Measurements from ENCODE around the gene SLC2A4.

SLC2A4 gene

DNA sequence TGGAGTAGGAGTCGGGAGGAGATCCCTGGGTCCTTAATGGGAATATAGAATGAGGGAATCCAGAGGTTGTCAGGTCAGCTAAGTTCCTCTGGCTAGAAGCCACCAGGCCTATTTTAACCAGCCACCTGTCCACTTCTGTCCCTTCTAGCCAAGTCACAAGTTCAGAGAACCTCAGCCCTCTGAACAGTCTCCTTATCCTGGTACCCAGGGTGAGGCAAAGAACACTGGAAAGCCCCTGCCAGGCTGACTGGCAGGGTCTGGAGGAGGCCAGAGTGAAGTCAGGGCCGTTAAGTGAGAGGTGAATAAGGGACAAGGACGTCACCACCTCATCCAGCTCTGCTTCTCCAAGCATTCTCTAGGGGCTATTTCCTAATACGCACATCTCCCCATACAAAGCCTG is 32.7 kb upstream of the SLC2A4 start:
- DNase-seq = no peak

DNA sequence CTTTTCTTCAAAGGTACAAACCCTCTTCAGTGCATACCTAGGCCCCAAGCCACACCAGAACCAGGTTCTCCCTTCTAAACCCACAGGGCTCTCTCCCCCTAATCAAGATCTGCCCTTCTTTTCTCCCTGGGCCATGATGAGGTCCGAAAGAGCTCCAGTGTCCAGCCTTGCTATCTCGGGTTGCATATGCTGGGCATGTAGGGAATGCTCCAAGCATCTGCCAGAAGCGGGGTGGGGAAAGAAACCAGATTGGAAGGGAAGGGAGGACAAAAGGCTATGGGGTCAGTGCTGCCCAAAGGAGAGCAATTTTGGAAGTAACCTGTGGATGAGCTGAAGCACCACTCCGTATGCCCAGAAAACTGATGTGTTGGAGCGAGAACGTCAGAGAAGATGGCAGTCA is 32.3 kb upstream of the SLC2A4 start:
- DNase-seq = no peak

DNA sequence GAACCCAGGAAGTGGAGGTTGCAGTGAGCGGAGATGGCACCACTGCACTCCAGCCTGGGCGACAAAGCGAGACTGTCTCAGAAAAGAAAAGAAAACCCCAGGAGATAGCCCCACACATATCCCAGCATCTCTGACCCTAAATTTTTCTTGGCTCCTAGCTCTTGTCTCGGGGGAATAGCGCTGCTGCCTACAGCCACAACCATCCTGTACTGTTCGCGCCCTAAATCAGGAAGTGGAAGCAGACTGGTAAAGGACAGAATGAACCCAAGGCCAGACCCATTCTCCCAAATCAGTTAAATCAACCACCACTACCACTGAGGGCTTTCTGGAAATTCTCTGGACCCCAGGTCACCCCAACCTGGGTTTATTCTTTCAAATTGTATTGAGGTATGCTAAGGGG is 31.7 kb upstream of the SLC2A4 start:
- DNase-seq = no peak

DNA sequence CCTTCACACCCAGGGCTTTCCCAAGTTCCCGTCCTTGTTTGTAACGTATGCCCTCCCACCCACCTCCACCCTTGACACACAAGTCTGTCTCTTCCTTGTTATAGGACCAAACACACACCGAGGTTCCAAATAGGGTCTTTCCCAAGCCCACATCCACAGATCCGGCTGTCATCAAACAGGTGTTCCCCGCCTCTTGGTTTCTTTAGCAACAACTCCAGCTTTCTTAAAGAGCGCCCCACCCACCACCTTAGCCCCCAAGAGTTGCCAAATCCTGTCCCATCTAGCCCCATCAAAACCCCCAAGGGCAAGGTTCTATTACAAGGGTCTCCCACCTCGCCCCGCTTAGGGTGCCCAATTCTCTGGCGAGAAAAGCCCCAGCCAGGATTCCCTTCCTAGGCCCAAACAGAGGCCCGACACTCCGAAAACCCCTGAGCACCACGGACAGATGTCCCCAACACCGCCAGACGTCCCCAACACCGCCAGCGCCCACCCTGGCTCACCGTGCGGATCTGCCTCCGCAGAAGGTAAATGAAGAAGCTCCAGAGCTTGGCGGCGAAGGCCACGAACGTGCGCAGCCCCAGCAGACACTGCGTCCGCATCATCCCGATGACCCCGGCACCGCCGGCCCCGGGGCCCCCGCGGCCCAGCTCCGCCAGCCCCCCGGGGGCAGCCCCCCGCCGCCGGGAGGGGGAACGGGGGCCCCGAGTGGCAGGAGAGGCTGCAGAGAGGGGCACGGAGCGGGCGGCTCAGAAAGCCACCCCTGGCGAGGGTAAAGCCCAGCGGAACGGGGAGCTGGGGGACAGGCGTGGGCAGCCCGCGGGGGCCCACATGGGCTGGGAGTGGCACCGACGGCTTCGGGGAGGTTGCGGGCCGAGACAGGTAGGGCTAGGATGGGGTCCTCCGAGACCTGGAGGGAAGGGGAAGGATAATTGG is 30.6 kb upstream of the SLC2A4 start:
- DNase-seq = no peak

DNA sequence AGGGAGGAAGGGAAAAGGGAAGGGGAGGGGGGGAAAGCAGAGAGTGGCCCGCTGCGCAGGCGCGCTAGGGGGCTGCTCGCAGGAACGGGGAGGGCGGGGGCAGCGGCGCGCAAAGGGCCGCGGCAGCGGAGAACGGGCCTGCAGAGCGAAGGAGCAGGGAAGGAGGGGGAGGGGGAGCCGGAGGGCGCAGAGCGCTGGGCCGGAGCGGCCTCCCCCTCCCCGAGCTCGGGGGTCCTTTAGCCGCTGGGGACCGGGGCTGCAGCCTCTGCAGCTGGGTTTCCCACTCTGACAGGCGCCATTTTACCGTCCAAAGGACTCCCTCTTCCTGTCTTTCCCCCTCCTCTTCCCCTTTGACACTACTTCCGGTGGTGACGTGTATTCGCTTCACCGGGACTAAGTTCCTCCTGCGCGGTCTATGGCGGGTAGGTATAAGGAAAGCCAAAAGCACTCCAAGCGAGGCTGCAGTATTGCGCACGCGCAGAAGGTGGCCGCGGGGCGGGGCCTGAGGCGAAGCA is 29.8 kb upstream of the SLC2A4 start, which contains the start of gene CTDNEP1:
TSS of gene CTDNEP1 (minus strand) at position 74 of the 515 bp plus-strand sequence. CDS start 438 bp downstream, outside the sequence.
- peak; percentile 83 for DNase-seq

DNA sequence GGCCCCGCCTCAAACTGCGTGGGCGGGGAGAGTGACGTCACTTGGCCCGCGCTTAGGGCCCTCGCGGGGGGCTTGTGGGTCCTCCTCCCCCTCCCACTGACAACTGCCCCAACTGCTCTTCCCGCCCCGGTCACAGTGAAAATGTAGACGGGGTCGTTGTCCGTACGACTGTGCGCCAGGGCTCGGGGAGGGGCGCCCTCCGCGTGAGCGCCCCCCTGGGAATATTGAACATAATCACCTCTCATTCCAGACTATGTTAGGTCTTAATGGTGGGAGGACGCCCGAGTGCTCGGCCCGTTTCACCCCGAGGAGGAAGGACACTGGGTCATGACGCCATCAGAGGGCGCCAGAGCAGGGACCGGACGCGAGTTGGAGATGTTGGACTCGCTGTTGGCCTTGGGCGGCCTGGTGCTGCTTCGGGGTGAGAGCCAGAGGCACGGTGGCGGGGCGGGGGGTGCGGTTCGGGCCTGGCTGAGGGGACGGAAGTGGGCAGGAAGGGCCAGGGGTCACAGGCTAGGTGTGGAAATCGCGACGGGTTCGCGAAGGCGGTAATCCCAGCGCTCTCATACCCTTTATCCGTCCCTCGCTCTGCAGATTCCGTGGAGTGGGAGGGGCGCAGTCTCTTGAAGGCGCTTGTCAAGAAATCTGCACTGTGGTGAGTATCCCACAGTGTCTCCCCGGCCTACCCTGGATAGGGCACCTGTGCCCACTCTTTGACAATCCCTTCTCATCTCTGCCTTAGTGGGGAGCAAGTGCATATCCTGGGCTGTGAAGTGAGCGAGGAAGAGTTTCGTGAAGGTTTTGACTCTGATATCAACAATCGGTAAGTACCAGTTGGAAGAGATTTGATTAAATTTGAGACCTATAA is 29.1 kb upstream of the SLC2A4 start, which contains the start of gene ELP5:
TSS of gene ELP5 (plus strand) at position 40 of the 868 bp plus-strand sequence. CDS start at position 376, 336 bp downstream.
- peak; percentile 62 for DNase-seq

DNA sequence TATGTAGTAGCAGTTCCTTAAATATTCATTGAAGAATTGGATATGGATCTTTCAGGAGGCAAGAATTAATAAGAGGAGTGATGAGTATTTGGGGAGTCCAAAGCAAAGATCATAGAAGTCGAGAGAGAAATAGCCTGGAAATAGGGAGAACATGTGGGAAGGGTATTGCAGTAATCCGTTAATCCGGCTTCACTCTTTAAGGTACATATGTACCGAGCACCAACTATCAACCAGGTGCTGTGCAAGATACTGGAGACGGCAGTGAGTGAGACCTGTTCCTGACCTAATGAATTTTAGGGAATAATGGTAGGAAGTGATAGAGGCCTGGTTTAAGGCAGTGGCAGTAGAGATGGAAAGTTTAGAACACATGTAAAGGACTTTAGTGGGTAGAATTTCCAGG is 28.4 kb upstream of the SLC2A4 start:
- DNase-seq = no peak

DNA sequence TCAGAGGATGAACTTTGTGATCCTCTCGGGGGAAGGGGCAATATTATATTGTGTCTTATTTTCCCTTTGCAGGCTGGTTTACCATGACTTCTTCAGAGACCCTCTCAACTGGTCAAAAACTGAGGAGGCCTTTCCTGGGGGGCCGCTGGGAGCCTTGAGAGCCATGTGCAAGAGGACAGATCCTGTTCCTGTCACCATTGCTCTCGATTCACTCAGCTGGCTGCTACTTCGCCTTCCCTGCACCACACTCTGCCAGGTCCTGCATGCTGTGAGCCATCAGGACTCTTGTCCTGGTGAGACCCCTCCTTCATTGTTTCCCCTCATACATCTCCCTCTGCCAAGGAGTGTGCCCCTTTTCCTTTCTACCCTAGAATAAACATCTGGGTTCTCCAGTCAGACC is 27.0 kb upstream of the SLC2A4 start:
- no peak for DNase-seq

DNA sequence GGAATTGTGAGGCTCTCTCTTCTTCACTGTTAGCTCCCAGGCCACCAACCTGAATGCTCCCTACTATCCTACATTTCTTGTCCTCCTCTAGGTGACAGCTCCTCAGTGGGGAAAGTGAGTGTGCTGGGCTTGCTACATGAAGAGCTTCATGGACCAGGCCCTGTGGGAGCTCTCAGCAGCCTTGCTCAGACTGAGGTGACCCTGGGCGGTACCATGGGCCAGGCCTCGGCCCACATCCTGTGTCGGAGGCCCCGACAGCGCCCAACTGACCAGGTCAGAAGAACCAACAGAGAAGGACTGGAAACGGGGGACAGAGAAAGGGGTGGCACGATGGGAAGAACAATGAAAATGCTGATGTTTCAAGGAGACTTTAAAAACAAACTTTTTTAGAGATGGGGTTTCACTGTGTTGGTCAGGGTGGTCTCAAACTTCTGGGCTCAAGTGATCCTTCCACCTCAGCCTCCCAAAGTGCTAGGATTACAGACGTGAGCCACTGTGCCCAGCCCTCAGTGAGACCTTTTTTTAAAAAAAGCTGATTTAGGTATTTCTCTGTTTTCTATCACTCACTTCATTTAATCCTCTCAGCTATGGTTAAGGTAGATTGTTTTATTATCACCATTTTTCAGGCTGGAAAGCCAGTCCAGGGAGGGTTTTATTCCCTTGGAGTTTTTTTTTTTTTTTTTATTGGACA is 24.6 kb upstream of the SLC2A4 start:
- no peak for DNase-seq

DNA sequence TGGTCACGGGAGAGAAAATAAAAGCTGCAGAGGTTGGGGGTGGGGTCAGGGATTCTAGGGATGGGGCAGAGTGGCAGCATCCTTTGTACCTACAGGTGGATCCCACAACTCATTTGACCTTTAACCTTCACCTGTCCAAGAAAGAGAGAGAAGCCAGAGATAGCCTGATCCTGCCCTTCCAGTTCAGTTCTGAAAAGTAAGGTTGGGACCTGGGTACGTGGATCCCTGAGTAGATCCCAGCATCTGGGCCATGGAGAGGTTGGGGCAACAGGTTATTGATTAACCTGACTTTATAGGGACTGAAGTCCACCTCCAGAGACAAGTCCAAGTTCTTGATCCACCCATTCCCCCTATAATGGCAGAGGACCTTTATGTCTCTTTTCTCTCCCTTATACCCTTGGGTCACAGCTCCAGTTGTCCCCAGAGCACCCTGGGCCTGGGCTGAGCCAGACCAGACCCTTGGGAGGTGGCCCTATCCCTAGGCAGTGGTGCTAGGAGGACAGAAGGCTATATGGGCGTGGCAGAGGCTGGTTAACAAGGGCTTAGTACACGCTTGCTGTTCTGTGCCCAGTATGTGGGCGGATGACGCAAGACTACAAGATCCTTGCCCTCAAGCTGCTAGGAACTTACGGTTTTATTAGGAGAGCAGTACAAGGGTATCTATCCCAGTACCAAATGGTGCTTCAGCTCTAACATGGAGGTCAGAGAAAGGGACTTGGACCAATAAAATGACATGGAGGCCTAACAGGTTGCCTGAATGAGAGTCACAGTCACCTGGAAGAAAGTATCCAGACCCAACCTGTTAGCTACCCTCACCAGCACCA is 22.6 kb upstream of the SLC2A4 start:
- DNase-seq = no peak

DNA sequence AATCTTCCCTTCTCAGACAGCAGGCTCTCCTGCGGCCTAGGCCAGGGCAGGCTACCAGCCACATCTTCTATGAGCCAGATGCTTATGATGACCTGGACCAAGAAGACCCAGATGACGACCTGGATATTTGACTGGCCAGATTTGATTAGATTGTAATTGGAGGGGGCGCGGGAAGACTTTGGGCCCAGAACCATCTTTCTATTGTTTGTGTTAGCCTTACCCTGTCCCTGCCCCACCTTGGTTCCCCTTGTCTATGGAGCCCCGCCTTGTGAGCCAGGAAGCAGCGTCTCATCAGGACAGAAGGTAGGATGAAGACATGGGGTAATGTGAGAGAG is 22.0 kb upstream of the SLC2A4 start:
- DNase-seq = no peak

DNA sequence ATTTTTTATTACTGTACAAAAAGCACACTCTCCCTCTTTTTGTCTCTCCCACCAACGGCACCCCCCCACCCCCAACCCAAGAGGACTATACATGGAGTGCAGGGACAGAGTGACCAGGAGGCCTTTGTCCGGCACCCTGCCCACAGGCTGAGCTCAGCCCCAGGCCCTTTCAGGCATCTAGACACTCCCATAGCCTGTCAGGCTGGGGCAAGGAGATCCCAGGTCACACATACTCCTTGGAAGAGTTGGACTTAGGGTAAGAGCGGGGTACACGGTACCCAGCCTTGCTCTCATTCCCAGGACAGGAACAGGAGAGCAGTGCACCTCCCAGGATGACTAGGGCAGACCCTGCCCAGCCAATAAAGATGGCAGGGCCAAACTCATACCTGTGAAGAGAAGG is 21.4 kb upstream of the SLC2A4 start:
- DNase-seq = no peak

DNA sequence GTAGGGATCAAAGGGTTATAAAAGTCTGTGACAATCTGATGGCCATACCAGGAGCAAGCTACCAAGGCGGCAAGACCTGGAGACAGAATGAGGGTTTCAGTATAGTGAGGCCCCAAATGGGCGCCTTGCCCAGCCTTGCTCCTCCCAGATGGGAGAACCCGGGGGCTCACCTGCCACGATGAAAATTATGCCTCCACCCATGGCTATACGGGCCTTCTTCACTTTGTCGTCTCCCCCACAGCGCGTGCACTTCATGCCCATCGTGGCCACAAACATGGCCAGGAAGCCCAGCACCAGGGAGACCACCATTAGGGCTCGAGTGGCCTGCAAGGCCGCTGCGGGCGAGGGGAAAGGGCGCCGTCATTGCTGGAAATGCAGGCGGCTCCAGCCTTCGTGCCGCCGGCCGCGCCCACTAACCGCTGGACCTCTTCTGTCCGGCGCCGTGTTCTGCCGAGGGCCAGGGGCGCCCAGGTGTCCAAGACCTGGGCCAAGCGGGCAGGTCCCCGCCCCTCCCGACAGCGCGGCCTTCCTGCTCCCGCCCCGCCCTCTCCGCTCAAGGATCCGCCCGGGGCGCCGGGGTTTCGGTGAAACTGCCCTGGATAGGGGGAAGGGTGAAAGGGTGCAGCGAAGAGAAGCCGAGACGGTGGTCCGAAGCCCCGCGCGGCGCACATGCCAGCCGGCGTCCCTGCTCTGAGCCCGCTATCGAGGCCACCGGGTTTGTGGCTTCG is 20.7 kb upstream of the SLC2A4 start:
- DNase-seq = no peak

DNA sequence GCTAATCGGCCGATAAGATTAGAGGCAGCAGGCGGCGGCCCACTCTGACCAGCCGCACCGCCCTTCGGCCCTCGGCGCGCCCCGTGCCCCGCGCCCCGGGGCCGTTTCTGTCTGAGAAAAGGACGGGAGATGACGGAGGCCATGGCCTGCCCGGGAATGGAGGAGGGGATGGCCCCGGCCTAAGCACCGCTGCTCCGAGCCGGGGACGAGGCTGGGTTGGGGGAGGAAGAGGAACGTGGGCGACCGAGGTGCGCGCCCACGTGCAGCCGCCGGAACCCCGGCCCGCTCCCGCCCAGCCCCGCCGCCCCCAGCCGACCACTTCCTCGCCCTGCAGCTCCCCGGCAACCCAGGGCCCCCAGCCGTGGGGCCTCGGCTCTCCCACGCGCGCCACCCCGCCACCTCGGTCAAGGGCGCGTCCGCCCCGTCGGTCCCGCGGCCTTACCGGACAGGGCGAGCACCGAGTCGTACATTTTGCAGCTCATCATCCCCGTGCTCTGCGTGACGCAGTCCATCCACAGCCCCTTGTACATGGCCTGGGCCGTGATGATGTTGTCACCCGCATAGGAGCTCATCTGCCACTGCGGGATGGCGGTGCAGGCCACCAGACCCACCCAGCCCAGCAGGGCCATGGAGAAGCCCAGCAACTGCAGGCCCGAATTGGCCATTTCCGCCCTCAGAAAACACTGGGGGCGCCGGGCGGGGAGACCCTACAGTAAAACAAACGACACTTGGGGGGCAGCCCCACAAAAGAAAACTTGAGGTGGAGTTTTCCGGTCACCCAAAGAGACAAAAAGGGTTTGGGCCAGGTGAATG is 19.9 kb upstream of the SLC2A4 start:
- no peak for DNase-seq

DNA sequence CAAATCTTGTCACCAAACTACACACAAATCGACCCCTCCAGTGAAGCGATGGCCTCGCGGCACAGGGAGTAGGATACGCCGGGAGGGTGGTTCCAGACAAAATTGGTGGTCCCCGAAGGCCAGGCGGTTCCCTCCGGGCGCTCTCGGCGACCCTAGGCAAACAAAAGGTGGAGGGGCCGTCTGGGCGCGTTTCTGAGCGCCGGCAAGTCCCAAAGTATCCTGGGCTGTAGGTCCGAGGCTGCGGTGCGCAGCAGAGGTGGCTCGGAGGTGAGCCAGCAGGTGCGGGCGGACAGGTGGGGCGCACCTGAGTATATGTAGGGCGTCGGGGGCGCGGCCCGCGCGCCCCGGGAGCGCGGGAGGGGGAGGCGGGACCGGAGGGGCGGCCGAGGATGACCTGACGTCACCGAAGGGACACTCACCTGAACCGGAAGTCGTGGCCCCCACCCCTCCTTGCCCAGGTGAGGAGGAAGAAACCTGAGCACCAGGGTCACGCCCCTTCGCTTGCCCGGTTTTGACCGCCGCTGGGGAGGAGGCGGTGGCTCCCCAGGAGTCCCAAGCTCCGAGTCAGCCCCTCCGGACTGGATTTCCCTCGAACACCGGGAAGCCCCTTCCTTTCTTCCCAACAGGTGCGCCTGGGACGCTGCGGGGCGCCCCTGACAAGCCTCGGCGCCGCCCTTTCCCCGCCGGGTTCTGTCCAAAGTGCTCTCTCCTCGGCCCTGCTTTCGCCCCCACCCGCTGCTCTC is 19.2 kb upstream of the SLC2A4 start, which contains the start of gene CLDN7:
TSS of gene CLDN7 (minus strand) at position 287 of the 743 bp plus-strand sequence. CDS start 435 bp downstream, outside the sequence.
- no peak for DNase-seq

DNA sequence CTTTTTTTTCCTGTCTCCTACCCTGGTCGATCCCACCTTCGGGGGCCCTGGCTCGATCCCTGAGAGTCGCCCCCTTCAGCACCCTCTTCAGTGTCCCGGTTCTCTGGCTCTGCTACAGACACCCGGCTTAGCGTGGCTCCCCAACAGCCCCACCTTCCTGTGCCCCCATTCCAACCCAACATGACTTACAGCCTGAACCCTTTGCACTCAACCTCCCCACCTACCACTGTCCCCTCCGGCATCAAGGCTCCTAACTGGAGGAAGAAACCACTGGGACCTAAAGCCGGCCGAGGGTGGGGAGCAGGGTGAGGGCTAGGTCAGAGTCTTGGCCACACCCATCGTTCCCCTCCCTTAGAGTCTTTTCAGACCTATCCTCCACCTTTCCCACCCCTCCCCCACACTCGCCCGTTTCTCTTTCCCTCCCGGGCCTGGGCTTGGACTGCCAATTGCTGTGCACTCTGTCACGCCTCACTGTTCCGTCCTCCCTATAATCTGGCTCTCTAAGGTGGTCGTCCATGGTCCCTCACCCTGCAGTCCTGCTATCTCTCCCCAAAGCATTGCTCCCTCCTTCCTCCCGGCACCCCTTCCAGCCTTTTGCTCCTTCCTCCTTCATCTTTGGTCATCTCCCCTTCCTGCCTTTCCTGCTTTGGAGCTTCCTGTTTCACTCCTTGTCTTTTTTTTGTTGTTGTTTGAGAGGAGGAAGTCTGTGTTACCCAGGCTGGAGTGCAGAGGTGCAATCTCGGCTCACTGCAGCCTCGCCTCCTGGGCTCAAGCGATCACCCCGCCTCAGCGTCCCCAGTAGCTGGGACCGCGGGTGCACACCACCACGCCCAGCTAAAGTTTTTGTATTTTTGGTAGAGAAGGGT is 18.4 kb upstream of the SLC2A4 start:
- no peak for DNase-seq

DNA sequence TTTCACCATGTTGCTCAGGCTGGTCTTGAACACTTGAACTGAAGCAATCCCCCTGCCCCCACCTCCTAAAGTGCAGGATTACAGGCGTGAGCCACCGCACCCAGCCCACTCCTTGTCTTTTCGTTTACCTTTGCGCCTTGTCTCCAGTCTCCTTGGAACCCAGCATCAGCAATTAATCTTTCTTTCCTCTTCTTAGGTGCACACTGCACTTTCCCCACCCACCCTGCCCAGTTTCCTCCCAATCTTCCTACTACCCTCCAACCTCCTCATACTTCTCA is 17.8 kb upstream of the SLC2A4 start:
- DNase-seq = no peak

DNA sequence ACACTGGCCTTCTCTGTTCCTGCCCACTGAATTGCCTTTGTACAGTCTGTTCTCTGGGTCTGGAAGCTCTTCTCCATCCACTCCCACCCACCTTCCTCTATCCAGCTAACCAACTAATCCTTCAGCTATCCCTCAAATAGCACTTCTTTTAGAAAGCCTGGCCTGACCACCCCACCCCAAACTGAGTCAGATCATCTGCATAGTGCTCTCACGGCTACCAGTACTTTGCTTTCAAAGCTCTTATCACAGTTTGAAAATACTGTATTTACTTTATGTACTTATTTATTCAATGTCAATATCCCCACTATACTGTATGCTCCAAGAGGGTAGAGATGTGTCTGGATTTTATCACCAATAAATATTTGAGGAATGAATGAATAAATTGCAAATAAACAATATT is 14.7 kb upstream of the SLC2A4 start:
- no peak for DNase-seq

DNA sequence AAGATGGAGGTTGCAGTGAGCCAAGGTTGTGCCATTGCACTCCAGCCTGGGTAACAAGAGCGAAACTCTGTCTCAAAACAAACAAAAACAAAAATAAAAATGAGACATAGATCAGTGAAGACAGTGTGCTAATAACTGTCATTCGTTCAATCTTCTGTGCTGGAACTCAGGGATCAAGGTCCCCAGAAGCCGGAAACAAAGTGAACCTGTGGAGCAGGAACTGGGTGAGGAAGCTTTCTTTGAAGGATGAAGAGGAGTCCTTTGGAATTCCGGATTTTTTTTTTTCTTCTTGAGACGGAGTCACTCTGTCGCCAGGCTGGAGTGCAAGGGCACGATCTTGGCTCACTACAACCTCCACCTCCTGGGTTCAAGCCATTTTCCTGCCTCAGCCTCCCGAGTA is 2.1 kb upstream of the SLC2A4 start:
- no peak for DNase-seq
